Psoas muscle (tissue), 8 donors: ENCODE data around the gene ROBO1. TPM values are rescaled to one million over a fixed set of nuclear protein-coding genes. Genes with fewer than 3 reads are reported as not detected.

Experiments used
- ATAC-seq, 4 donors: fragments of 200-7000 bp; cut with Tn5 transposase; one replicate each; pipeline ENCODE4 v1.9.1; 2020; ENCODE audit warnings: moderate library complexity in 3 of 4, mild to moderate bottlenecking in 2 of 4
- DNase-seq, 2 donors: peaks; one replicate each; pipeline ENCODE4 v3.0.0-alpha.2; 2020
- H3K27ac ChIP-seq: fragments of 200-600 bp; one replicate; pipeline ENCODE4 v1.8.0; 2022
- H3K27me3 ChIP-seq, 3 donors: fragments of 200-600 bp in 1 of 3; one replicate each; pipeline versions ENCODE4 v1.6.1 to v1.8.0; 2013 to 2022; ENCODE audit warnings: low read length in 2 of 3, mild to moderate bottlenecking in 2 of 3, moderate library complexity in 1 of 3; ENCODE audit not compliant: insufficient read depth in 3 of 3
- H3K36me3 ChIP-seq, 2 donors: fragments of 200-600 bp in 1 of 2; one replicate each; pipeline versions ENCODE4 v1.6.1 to v1.8.0; 2013 to 2022; ENCODE audit warnings: low read depth in 1 of 2, mild to moderate bottlenecking in 1 of 2, moderate library complexity in 1 of 2; ENCODE audit not compliant: insufficient read depth in 1 of 2
- H3K4me1 ChIP-seq: fragments of 200-600 bp; one replicate; pipeline ENCODE4 v1.8.0; 2022
- H3K4me3 ChIP-seq: fragments of 200-600 bp; one replicate; pipeline ENCODE4 v1.8.0; 2022; ENCODE audit warnings: mild to moderate bottlenecking
- H3K9me3 ChIP-seq: fragments of 200-600 bp; one replicate; pipeline ENCODE4 v1.8.0; 2022
- WGBS, 3 donors: extraction: QIAGEN DNeasy Blood & Tissue Kit; methylation state at CpG; one replicate each; pipeline versions ENCODE4 v1.1.6 to v1.1.7; 2013; 5-methylcytosine and 5-hydroxymethylcytosine counted together
- intact Hi-C, 2 donors: fragments of 100-400 bp; cut with DNase I; formaldehyde crosslinking; loops; one replicate each; pipeline versions ENCODE4 v1.11.0 to v1.14.2; 2022
- polyA plus RNA-seq, 3 donors: library from polyadenylated mRNA; stranded (reverse); fragments of 200-250 nt; gene quantifications; one replicate each; pipeline ENCODE4 v1.2.3, GENCODE V29; 2013
- total RNA-seq, 4 donors: library from RNA; stranded (reverse); fragmentation: NEBNext Ultra II Directional in 2 of 4; extraction: Animal tissue kit (Norgen Biotek cat#: 25700) in 2 of 4; gene quantifications; one replicate each; pipeline versions ENCODE4 v1.2.1 to v1.2.4, GENCODE V29; 2021 to 2023
- TF ChIP-seq, protein P1 (sequence below): fragments of 200-600 bp; IDR thresholded peaks from one replicate; pipeline ENCODE4 v1.8.0; 2022; ENCODE audit warnings: antibody characterized with exemption
- donor health status: healthy with polysubstance abuse.
- donor health status: DM: no; HTN: no; CAD: no; lungs with moderate emphysema.
- donor health status: Bipolar disorder and iron deficiency.
- donor health status: healthy.
- donor health status: DM: yes; HTN: yes; CAD: no.
- donor health status: DM: no; HTN: no; CAD: no.
- donor health status: DM: no; HTN: no; CAD: no.
- donor health status: DM: yes; HTN: yes; CAD: no.

ROBO1 gene
- total and polyA plus RNA-seq, 7 donors: 0.52 to 14.0 (median 4.9) TPM

DNA sequence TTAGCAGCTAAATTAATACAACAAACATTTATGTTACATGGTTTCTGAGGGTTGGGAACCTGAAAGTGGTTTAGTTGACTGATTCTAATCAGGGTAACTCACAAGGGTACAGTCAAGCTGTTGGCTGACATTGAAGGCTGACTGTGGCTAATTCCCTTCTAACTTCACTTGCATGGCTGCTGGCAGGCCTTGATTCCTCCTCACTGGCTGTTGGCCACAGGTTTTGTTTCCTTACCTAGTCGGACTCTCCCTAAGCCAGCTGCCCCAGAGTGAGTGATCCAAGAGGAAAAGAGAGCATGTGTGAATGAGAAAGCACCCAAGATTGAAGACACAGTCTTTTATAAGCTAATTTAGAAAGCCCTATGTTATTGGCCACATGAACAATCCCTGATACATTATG is 700.1 kb downstream of the ROBO1 start:
- no peak for ATAC-seq
- WGBS, 3 donors: 26 to 45% (median 32%) methylated on average over 1 of the region's 1 CpG

GRCh38 chr3:79066481-79066880 is 701.3 kb downstream of the ROBO1 start:
- Histone ChIP-seq H3K4me1 (no peaks in the 10 kb centered on the region), H3K9me3 (no peaks in the 10 kb centered on the region), H3K36me3 (no peaks in the 10 kb centered on the region), H3K27ac (no peak overlapping the region), H3K27me3 (no peaks in the 10 kb centered on the region), H3K4me3 (no peak overlapping the region)
- 77 to 82% (median 79%) methylated on average over 4 of the region's 4 CpGs for WGBS, 3 donors
- intact Hi-C loops: no loop called here
- DNase-seq: no peak
- TF ChIP-seq, protein P1, sequence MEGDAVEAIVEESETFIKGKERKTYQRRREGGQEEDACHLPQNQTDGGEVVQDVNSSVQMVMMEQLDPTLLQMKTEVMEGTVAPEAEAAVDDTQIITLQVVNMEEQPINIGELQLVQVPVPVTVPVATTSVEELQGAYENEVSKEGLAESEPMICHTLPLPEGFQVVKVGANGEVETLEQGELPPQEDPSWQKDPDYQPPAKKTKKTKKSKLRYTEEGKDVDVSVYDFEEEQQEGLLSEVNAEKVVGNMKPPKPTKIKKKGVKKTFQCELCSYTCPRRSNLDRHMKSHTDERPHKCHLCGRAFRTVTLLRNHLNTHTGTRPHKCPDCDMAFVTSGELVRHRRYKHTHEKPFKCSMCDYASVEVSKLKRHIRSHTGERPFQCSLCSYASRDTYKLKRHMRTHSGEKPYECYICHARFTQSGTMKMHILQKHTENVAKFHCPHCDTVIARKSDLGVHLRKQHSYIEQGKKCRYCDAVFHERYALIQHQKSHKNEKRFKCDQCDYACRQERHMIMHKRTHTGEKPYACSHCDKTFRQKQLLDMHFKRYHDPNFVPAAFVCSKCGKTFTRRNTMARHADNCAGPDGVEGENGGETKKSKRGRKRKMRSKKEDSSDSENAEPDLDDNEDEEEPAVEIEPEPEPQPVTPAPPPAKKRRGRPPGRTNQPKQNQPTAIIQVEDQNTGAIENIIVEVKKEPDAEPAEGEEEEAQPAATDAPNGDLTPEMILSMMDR: no peak
- ATAC-seq: no peak

More for the DNA sequence above, 700.1 kb downstream of the ROBO1 start:
- TF ChIP-seq, protein P1: no peak
- H3K9me3 ChIP-seq: no peaks in the 10 kb centered on the region
- DNase-seq: no peak
- intact Hi-C loops: no loop called here
- no peak overlapping the region for H3K4me3 ChIP-seq
- no peaks in the 10 kb centered on the region for H3K4me1 ChIP-seq
- no peaks in the 10 kb centered on the region for H3K27me3 ChIP-seq
- H3K27ac ChIP-seq: no peak overlapping the region
- H3K36me3 ChIP-seq: no peaks in the 10 kb centered on the region

DNA sequence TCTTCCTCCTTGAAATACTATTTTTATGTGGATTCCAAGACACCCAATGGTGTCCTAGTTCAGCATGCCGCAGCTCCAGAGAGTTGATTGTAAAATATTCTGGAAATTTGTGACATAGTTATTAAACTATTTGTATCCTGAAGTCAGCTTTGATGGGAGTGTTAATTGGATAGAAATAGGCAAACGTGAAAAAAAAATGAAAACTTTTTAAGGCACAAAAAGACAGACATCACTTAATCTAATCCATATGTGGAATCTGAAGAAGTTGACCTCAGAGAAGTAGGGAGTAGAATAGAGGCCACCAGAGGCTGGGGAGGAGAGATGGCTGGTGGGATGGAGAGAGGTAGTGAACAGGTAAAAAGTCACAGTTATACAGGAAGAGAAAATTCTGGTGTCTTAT is 704.2 kb downstream of the ROBO1 start:
- TF ChIP-seq, protein P1: no peak
- 64 to 74% (median 66%) methylated on average over 2 of the region's 2 CpGs for WGBS, 3 donors
- Histone ChIP-seq H3K27me3 (no peaks in the 10 kb centered on the region), H3K36me3 (no peaks in the 10 kb centered on the region), H3K27ac (no peak overlapping the region), H3K9me3 (no peaks in the 10 kb centered on the region), H3K4me3 (no peak overlapping the region), H3K4me1 (no peaks in the 10 kb centered on the region)
- ATAC-seq (no peak), DNase-seq (no peak)
- intact Hi-C loops: no loop called here

DNA sequence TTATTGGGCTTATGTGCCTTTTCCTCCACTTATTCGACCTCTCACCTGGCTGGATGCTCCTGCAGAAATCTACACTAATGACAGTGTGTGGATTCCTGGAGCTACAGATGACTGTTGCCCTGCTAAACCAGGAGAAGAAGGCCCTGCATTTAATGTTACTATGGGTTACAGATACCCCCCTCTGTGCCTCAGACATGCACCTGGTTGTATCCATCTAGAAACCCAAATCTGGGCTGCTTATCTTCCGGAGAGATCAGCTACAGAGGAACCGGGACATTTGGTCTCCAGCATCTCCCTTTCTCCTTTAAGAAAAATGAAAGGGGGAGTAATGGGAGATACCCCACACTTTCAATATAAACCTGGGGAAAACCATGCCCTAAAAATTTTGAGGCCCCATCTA is 710.0 kb downstream of the ROBO1 start:
- Histone ChIP-seq H3K4me3 (no peak overlapping the region), H3K27me3 (no peaks in the 10 kb centered on the region), H3K4me1 (no peaks in the 10 kb centered on the region), H3K9me3 (no peaks in the 10 kb centered on the region), H3K36me3 (no peaks in the 10 kb centered on the region), H3K27ac (no peak overlapping the region)
- DNase-seq: no peak
- no peak for ATAC-seq
- TF ChIP-seq, protein P1: no peak
- 73 to 83% (median 77%) methylated on average over 3 of the region's 3 CpGs for WGBS, 3 donors
- intact Hi-C loops: no loop called here

- intact Hi-C loops: no loop called here
- Histone ChIP-seq H3K9me3 (peaks cover 6% of the 10 kb centered on the region), H3K27me3 (no peaks in the 10 kb centered on the region), H3K4me3 (no peak overlapping the region), H3K27ac (no peak overlapping the region), H3K4me1 (no peaks in the 10 kb centered on the region), H3K36me3 (no peaks in the 10 kb centered on the region)
- TF ChIP-seq, protein P1: no peak
- WGBS, 3 donors: 88 to 91% (median 90%) methylated on average over 7 of the region's 7 CpGs
- ATAC-seq: no peak
- no peak for DNase-seq
Observed at GRCh38 chr3:79056498-79056897, 711.3 kb downstream of the ROBO1 start.
